Heart right ventricle (tissue), 16 donors: ENCODE results near the gene PLXNB3. TPM values are rescaled to one million over a fixed set of nuclear protein-coding genes. Genes with fewer than 3 reads are reported as not detected.

Experiments
- ATAC-seq, 8 donors: fragments of 200-7000 bp; cut with Tn5 transposase; one replicate each; pipeline ENCODE4 v1.9.1; 2020; ENCODE audit warnings: mild to moderate bottlenecking in 8 of 8, moderate library complexity in 8 of 8, moderate number of reproducible peaks in 1 of 8
- DNase-seq, 2 donors: peaks; one replicate each; pipeline ENCODE4 v3.0.0-alpha.2; 2020
- H3K27ac ChIP-seq, 10 donors: fragments of 200-600 bp; sonication (generic) in 2 of 10; one replicate each; pipeline versions ENCODE4 v1.5.0 to v1.8.0; 2020 to 2022; ENCODE audit warnings: mild to moderate bottlenecking in 3 of 10
- H3K27me3 ChIP-seq, 7 donors: fragments of 200-600 bp; one replicate each; pipeline ENCODE4 v1.8.0; 2021 to 2022; ENCODE audit warnings: mild to moderate bottlenecking in 2 of 7
- H3K36me3 ChIP-seq, 9 donors: fragments of 200-600 bp; sonication (generic) in 1 of 9; one replicate each; pipeline versions ENCODE4 v1.5.0 to v1.8.0; 2020 to 2022; ENCODE audit warnings: mild to moderate bottlenecking in 2 of 9
- H3K4me1 ChIP-seq, 9 donors: fragments of 200-600 bp; sonication (generic) in 1 of 9; one replicate each; pipeline versions ENCODE4 v1.5.0 to v1.8.0; 2020 to 2022; ENCODE audit warnings: mild to moderate bottlenecking in 4 of 9
- H3K4me3 ChIP-seq, 10 donors: fragments of 200-600 bp; sonication (generic) in 2 of 10; one replicate each; pipeline versions ENCODE4 v1.5.0 to v1.8.0; 2020 to 2022; ENCODE audit warnings: mild to moderate bottlenecking in 7 of 10, moderate library complexity in 2 of 10
- H3K9me3 ChIP-seq, 11 donors: fragments of 200-600 bp in 10 of 11; sonication (generic) in 2 of 11; one replicate each; pipeline versions ENCODE4 v1.5.0 to v1.8.0; 2013 to 2022; ENCODE audit warnings: mild to moderate bottlenecking in 2 of 11, control low read depth in 1 of 11, moderate library complexity in 1 of 11
- WGBS, 2 donors: extraction: QIAGEN DNeasy Blood & Tissue Kit; methylation state at CpG; one replicate each; pipeline ENCODE4 v1.1.7; 2013; ENCODE audit warnings: inconsistent platforms in 1 of 2; 5-methylcytosine and 5-hydroxymethylcytosine counted together
- intact Hi-C, 10 donors: fragments of 100-400 bp; cut with DNase I; formaldehyde crosslinking; loops; one replicate each; pipeline versions ENCODE4 v1.11.1 to v1.14.2; 2022
- polyA plus RNA-seq, 2 donors: library from polyadenylated mRNA; stranded (reverse); fragments of 200-250 nt; gene quantifications; one replicate each; pipeline ENCODE4 v1.2.3, GENCODE V29; 2013
- total RNA-seq, 10 donors: library from RNA; stranded (reverse); fragmentation: NEBNext Ultra II Directional in 3 of 10; extraction: Animal tissue kit (Norgen Biotek cat#: 25700) in 3 of 10; gene quantifications; one replicate each; pipeline versions ENCODE4 v1.2.1 to v1.2.4, GENCODE V29; 2021 to 2023
- TF ChIP-seq, protein P1 (sequence below), 9 donors: fragments of 200-600 bp; sonication (generic) in 2 of 9; IDR thresholded peaks; one replicate each; pipeline versions ENCODE4 v1.5.0 to v1.8.0; 2021 to 2022; ENCODE audit warnings: antibody characterized with exemption in 9 of 9, mild to moderate bottlenecking in 5 of 9, moderate library complexity in 1 of 9
- donor health status: Arrhythmogenic right ventricular cardiomyopathy.
- donor health status: ischemic (EF 13 %, LVEDD 7.1; RV severe dilation, severe dysfunction).
- donor health status: healthy with polysubstance abuse.
- donor health status: DM: no; HTN: yes; CAD: no.
- donor health status: DM: no; HTN: no; CAD: no.
- donor health status: ischemic (EF 25% LVEDD 6.9; RV normal size, moderate dysfunction).
- donor health status: ischemic (EF 25% LVEDD 5.7; RV mildly dilated, moderate dysfunction).
- donor health status: healthy.
- donor health status: DM: yes; HTN: yes; CAD: no.
- donor health status: Ischemic cardiomyopathy.
- donor health status: ischemic (EF 35%, LVEDD 5.7; RV mildly dilated, moderate dysfunction).
- donor health status: nonischemic (EF 11% LVEDD 7.7; RV severe dilation, severe dysfunction).
- donor health status: DM: yes; HTN: yes; CAD: no.
- donor health status: PGD.
- donor health status: ischemic (EF 29% LVEDD 5.4; RV normal size, mild dysfunction).
- donor health status: nonischemic (EF 23%, LVEDD 6.1; RV moderate dilation, normal function).

The PLXNB3 gene
- total and polyA plus RNA-seq, 12 donors: 1.1 to 8.1 (median 4.3) TPM

- 81 to 82% methylated on average over 10 to 12 of the region's 12 CpGs for WGBS, 2 donors
Measured at GRCh38 chrX:153750127-153750774, 13.8 kb upstream of the PLXNB3 start.

GRCh38 chrX:153755136-153755535 lies 8.9 kb upstream of the PLXNB3 start:
- no peaks in the 10 kb centered on the region for H3K36me3 ChIP-seq
- no peaks in the 10 kb centered on the region for H3K4me1 ChIP-seq
- intact Hi-C loops: no loop called here
- peaks cover 0 to 10% (median 0%) of the 10 kb centered on the region in 11 donors for H3K9me3 ChIP-seq
- no peak overlapping the region for H3K4me3 ChIP-seq
- peaks cover 0 to 17% (median 0%) of the 10 kb centered on the region in 7 donors for H3K27me3 ChIP-seq
- ATAC-seq (no peak), DNase-seq (no peak)
- TF ChIP-seq, protein P1, sequence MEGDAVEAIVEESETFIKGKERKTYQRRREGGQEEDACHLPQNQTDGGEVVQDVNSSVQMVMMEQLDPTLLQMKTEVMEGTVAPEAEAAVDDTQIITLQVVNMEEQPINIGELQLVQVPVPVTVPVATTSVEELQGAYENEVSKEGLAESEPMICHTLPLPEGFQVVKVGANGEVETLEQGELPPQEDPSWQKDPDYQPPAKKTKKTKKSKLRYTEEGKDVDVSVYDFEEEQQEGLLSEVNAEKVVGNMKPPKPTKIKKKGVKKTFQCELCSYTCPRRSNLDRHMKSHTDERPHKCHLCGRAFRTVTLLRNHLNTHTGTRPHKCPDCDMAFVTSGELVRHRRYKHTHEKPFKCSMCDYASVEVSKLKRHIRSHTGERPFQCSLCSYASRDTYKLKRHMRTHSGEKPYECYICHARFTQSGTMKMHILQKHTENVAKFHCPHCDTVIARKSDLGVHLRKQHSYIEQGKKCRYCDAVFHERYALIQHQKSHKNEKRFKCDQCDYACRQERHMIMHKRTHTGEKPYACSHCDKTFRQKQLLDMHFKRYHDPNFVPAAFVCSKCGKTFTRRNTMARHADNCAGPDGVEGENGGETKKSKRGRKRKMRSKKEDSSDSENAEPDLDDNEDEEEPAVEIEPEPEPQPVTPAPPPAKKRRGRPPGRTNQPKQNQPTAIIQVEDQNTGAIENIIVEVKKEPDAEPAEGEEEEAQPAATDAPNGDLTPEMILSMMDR (IDR thresholded peaks at IDR 0.05): peak in 1 of 9 donors; percentile 25
- WGBS, 2 donors: 77 to 87% methylated on average over 1 of the region's 1 CpG
- no peak overlapping the region for H3K27ac ChIP-seq

More at GRCh38 chrX:153750127-153750774, 13.8 kb upstream of the PLXNB3 start:
- Histone ChIP-seq H3K36me3 (no peaks in the 10 kb centered on the region), H3K9me3 (no peaks in the 10 kb centered on the region), H3K27me3 (peaks cover 0 to 43% (median 0%) of the 10 kb centered on the region in 7 donors), H3K27ac (no peak overlapping the region), H3K4me3 (no peak overlapping the region), H3K4me1 (no peaks in the 10 kb centered on the region)
- no peak for ATAC-seq
- intact Hi-C loops: no loop called here
- TF ChIP-seq, protein P1 (IDR thresholded peaks at IDR 0.05): no peak
- no peak for DNase-seq

GRCh38 chrX:153761863-153762262 lies 2.2 kb upstream of the PLXNB3 start:
- ATAC-seq (no peak), DNase-seq (no peak)
- Histone ChIP-seq H3K4me1 (peaks cover 3 to 23% (median 15%) of the 10 kb centered on the region in 9 donors), H3K4me3 (no peak overlapping the region), H3K9me3 (no peaks in the 10 kb centered on the region), H3K27me3 (peaks cover 0 to 11% (median 0%) of the 10 kb centered on the region in 7 donors), H3K36me3 (no peaks in the 10 kb centered on the region), H3K27ac (no peak overlapping the region)
- intact Hi-C loops: loop anchor here in 5 of 10 donors (5.0 to 10.0 kb wide), 3 partner anchors 185 to 193 kb away; no protein-coding TSS in a partner anchor
- 79 to 81% methylated on average over 14 to 15 of the region's 15 CpGs for WGBS, 2 donors
- TF ChIP-seq, protein P1 (IDR thresholded peaks at IDR 0.05): no peak

GRCh38 chrX:153762626-153763173 lies 1.3 kb upstream of the PLXNB3 start:
- WGBS, 2 donors: 94 to 97% methylated on average over 14 of the region's 14 CpGs
- Histone ChIP-seq H3K4me1 (peaks cover 3 to 23% (median 15%) of the 10 kb centered on the region in 9 donors), H3K36me3 (no peaks in the 10 kb centered on the region), H3K27ac (no peak overlapping the region), H3K9me3 (no peaks in the 10 kb centered on the region), H3K4me3 (no peak overlapping the region), H3K27me3 (peaks cover 0 to 11% (median 0%) of the 10 kb centered on the region in 7 donors)
- TF ChIP-seq, protein P1 (IDR thresholded peaks at IDR 0.05): no peak
- intact Hi-C loops: loop anchor here in 5 of 10 donors (5.0 to 10.0 kb wide), 3 partner anchors 185 to 192 kb away; no protein-coding TSS in a partner anchor
- no peak for ATAC-seq
- peak in 1 of 2 donors; percentile 2 for DNase-seq
